GM12873 (cell line): Measurements from ENCODE around the gene SPINT1.

Source experiments
- CTCF ChIP-seq: IDR thresholded peaks from 2 replicates; pipeline ENCODE4 v1.5.1; 2012; ENCODE audit warnings: low read depth, mild to moderate bottlenecking, moderate library complexity, low read length, control low read depth; ENCODE audit not compliant: insufficient read depth; ENCODE audit errors: missing control alignments

The SPINT1 gene

GRCh38 chr15:40845036-40845435, 1.2 kb downstream of the SPINT1 start:
- no peak for TF ChIP-seq CTCF

- no peak for TF ChIP-seq CTCF
These were observed 1.9 kb downstream of the SPINT1 start for GRCh38 chr15:40845511-40846284.

GRCh38 chr15:40846841-40847222, 3.0 kb downstream of the SPINT1 start:
- no peak for TF ChIP-seq CTCF

GRCh38 chr15:40847223-40847961, 3.5 kb downstream of the SPINT1 start:
- TF ChIP-seq CTCF: no peak

- no peak for TF ChIP-seq CTCF
These were observed 6.8 kb downstream of the SPINT1 start for GRCh38 chr15:40850576-40851112.

GRCh38 chr15:40852529-40852928, 8.7 kb downstream of the SPINT1 start:
- TF ChIP-seq CTCF: no peak

- TF ChIP-seq CTCF: no peak
These were observed 9.5 kb downstream of the SPINT1 start for GRCh38 chr15:40853241-40853890.
